Mesendoderm (in vitro differentiated cells): ENCODE data around the gene SCG5. TPM values are rescaled to one million over a fixed set of nuclear protein-coding genes. Genes with fewer than 3 reads are reported as not detected.
"Not testable (repeated sequence)": the region's sequence is repeated elsewhere in the genome, so short reads cannot be mapped to it uniquely, and the experiment has no call there.

ENCODE experiments used
- DNase-seq: peaks from one replicate; pipeline ENCODE4 v3.0.0; 2013
- H2AK5ac ChIP-seq: 2 replicates; pipeline ENCODE4 v1.6.1; 2013; ENCODE audit warnings: low read length, inconsistent platforms
- H2BK120ac ChIP-seq: 2 replicates; pipeline ENCODE4 v1.6.1; 2013; ENCODE audit warnings: low read depth, mild to moderate bottlenecking, low read length, moderate library complexity, mixed read lengths
- H2BK15ac ChIP-seq: replicated peaks from 2 replicates; pipeline ENCODE4 v1.6.1; 2013; ENCODE audit warnings: low read depth, mild to moderate bottlenecking, moderate library complexity
- H2BK5ac ChIP-seq: 2 replicates; pipeline ENCODE4 v1.6.1; 2013; ENCODE audit warnings: low read length, inconsistent platforms
- H3K18ac ChIP-seq: 2 replicates; pipeline ENCODE4 v1.6.1; 2013; ENCODE audit warnings: mild to moderate bottlenecking, low read length, mixed read lengths
- H3K23ac ChIP-seq: one replicate; pipeline ENCODE4 v1.6.1; 2013; ENCODE audit warnings: low read length
- H3K27ac ChIP-seq: 2 replicates; pipeline ENCODE4 v1.5.1; 2013; ENCODE audit warnings: low read depth, mild to moderate bottlenecking, inconsistent platforms, low read length, moderate library complexity
- H3K27me3 ChIP-seq: 2 replicates; pipeline ENCODE4 v1.6.1; 2013; ENCODE audit warnings: low read length, control low read depth, mild to moderate bottlenecking, inconsistent platforms; ENCODE audit not compliant: insufficient read depth, poor library complexity
- H3K36me3 ChIP-seq: 2 replicates; pipeline ENCODE4 v1.6.1; 2013; ENCODE audit warnings: low read length, inconsistent platforms; ENCODE audit not compliant: control insufficient read depth, insufficient read depth
- H3K4ac ChIP-seq: one replicate; pipeline ENCODE4 v1.6.1; 2013; ENCODE audit warnings: low read depth, mild to moderate bottlenecking, low read length, moderate library complexity
- H3K4me1 ChIP-seq: 2 replicates; pipeline ENCODE4 v1.6.1; 2013; ENCODE audit warnings: low read depth, low read length, inconsistent platforms; ENCODE audit not compliant: control insufficient read depth
- H3K4me2 ChIP-seq: 2 replicates; pipeline ENCODE4 v1.6.1; 2013; ENCODE audit warnings: low read length
- H3K4me3 ChIP-seq: 2 replicates; pipeline ENCODE4 v1.5.1; 2013; ENCODE audit warnings: mild to moderate bottlenecking, low read length
- H3K56ac ChIP-seq: one replicate; pipeline ENCODE4 v1.6.1; 2013; ENCODE audit warnings: low read length
- H3K79me1 ChIP-seq: 2 replicates; pipeline ENCODE4 v1.6.1; 2013; ENCODE audit warnings: low read length, inconsistent platforms
- H3K79me2 ChIP-seq: 2 replicates; pipeline ENCODE4 v1.6.1; 2013; ENCODE audit warnings: mild to moderate bottlenecking, low read length; ENCODE audit not compliant: control insufficient read depth, insufficient read depth
- H3K9ac ChIP-seq: 2 replicates; pipeline ENCODE4 v1.6.1; 2013; ENCODE audit warnings: low read length, inconsistent platforms
- H4K5ac ChIP-seq: one replicate; pipeline ENCODE4 v1.6.1; 2013; ENCODE audit warnings: low read length
- H4K8ac ChIP-seq: one replicate; pipeline ENCODE4 v1.6.1; 2013; ENCODE audit warnings: low read depth, mild to moderate bottlenecking, control low read depth, low read length, moderate library complexity
- WGBS: extraction: QIAGEN DNeasy Blood & Tissue Kit; methylation state at CpG from one replicate; pipeline ENCODE4 v1.1.7; 2013; ENCODE audit warnings: low lambda C conversion rate, missing lambda C conversion rate; ENCODE audit not compliant: insufficient coverage; ENCODE audit errors: extremely low coverage; 5-methylcytosine and 5-hydroxymethylcytosine counted together
- polyA plus RNA-seq, 2 experiments: library from polyadenylated mRNA; stranded (reverse); fragments of 200-250 nt; gene quantifications; one replicate each; pipeline ENCODE4 v1.2.3, GENCODE V29; 2013

Gene SCG5, protein sequence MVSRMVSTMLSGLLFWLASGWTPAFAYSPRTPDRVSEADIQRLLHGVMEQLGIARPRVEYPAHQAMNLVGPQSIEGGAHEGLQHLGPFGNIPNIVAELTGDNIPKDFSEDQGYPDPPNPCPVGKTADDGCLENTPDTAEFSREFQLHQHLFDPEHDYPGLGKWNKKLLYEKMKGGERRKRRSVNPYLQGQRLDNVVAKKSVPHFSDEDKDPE
- polyA plus RNA-seq (2013, experiment 1 of 2): 3.4 TPM
- polyA plus RNA-seq (2013, experiment 2 of 2): 3.7 TPM

DNA sequence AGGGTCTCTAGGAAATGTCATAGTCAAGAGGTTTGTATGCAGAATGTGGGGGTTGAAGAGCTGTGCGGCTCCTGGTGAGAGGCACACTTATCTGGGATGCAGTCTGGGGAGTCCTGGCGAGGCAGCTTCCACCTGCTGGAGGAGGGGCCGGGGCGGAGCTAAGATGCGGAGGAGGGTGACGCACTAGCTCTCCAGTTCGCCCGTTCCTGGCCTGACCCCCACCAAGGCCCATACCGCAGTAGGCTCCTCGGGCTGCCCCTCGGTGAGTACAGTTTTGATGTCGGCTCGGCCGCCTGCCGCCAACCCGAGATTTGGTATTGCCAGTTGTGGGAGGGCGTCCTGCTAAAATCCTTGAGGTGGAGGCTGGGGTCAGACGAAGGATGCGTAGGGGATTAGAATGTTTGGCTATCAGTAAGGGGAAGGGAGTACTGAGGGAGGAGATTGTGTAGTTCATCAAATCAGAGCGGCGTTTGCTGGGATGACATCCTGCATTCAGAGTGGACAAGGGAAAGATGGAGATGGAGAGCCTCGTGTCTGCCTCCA lies at the start of gene SCG5:
Gene SCG5, plus strand, starts transcription at position 194 of the 543 bp plus-strand sequence. CDS start 1,883 bp downstream, outside the sequence.
- Histone ChIP-seq H2AK5ac (no peak within 1 kb of the TSS), H3K4me1 (peaks cover 5% of the 10 kb centered on the region), H3K56ac (peak within 1 kb of the TSS; percentile 44), H3K23ac (no peak within 1 kb of the TSS), H3K27ac (peak within 1 kb of the TSS; percentile 14), H3K27me3 (no peaks in the 10 kb centered on the region), H3K4me2 (peak within 1 kb of the TSS; percentile 66), H2BK5ac (no peak within 1 kb of the TSS), H2BK15ac (no peak within 1 kb of the TSS), H3K36me3 (peaks cover 4% of the 10 kb centered on the region), H3K4me3 (no peak within 1 kb of the TSS), H3K4ac (no peak within 1 kb of the TSS), H4K5ac (no peak within 1 kb of the TSS), H4K8ac (no peak within 1 kb of the TSS), H3K79me1 (no peaks in the 10 kb centered on the region), H2BK120ac (no peak within 1 kb of the TSS), H3K79me2 (no peaks in the 10 kb centered on the region), H3K9ac (peak within 1 kb of the TSS; percentile 38), H3K18ac (no peak within 1 kb of the TSS)
- no CpG with 5 or more reads among the region's 22 CpGs for WGBS
- DNase-seq: peak; percentile 85

DNA sequence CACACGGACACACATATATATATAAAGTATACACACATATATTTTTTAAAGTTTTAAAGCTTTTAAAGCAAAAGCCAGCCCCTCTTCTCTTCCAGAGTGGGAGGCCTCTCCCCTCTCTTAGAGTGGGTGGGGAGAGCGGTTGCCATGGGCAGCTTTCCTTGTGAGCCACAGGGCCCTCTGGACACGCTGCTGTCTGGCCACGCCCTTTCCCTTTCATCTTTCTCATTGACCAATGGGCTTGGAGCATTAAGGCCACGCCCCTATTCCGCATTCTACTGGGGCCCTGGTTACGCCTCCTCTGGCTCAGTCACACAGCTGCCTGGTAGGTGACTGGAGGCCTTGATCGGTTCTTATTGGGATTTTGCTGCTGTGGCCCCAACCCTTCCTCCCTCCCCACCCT lies 48.4 kb upstream of the SCG5 start, which contains the start of gene GOLGA8N:
Gene GOLGA8N, plus strand, starts transcription at position 306 of the 400 bp plus-strand sequence.
- not testable (repeated sequence) for H2BK120ac ChIP-seq, H3K4me1 ChIP-seq, H3K27ac ChIP-seq, H3K4ac ChIP-seq, H3K4me2 ChIP-seq, H2BK5ac ChIP-seq, H3K36me3 ChIP-seq, H3K23ac ChIP-seq, H2BK15ac ChIP-seq, H4K5ac ChIP-seq, H3K56ac ChIP-seq, H3K27me3 ChIP-seq, H3K79me2 ChIP-seq, DNase-seq, H3K4me3 ChIP-seq, H3K18ac ChIP-seq, H4K8ac ChIP-seq, H2AK5ac ChIP-seq, H3K79me1 ChIP-seq, H3K9ac ChIP-seq
- no CpG with 5 or more reads among the region's 8 CpGs for WGBS

DNA sequence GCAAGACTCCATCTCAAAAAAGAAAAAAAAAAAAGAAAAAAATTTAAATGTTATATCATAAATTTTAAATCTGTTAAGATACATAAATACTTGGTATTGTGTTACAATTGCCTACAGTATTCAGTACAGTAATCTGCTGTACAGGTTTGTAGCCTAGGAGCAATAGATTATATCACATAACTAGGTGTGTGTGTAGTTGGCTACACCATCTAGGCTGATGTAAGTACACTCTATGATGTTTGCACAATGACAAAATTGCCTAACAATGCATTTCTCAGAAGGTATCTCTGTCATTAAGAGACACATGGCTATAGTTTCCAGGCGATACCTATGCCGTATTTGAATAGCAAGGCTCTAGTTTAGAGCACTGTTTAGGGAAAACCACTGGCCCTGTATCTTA lies 32.0 kb upstream of the SCG5 start:
- not testable (repeated sequence) for DNase-seq, H3K9ac ChIP-seq, H2BK15ac ChIP-seq, H3K4me1 ChIP-seq, H2AK5ac ChIP-seq, H3K56ac ChIP-seq, H3K4me2 ChIP-seq, H2BK5ac ChIP-seq, H4K5ac ChIP-seq, H3K23ac ChIP-seq, H4K8ac ChIP-seq, H3K27me3 ChIP-seq, H3K18ac ChIP-seq, H3K36me3 ChIP-seq, H3K79me1 ChIP-seq, H3K4ac ChIP-seq, H2BK120ac ChIP-seq, H3K4me3 ChIP-seq, H3K79me2 ChIP-seq, H3K27ac ChIP-seq
- no CpG with 5 or more reads among the region's 2 CpGs for WGBS

DNA sequence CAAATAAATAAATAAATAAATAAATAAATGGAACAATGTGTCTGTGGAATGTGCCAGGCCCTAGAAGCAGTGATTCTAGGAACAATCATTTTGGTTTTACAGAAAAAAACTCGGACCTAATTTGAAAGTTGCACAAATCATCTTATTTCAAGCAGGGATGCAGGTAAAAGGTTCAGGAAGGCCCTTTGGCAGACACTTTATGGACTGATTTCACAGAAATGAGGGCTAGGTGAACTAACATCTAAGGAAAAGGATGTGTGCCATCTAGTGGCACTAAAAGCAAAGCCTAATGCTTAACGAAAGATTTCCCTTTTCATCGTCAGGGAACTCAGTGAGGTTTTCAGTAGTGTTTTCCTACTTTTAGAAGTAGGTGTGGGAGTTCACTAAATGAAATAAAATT lies 30.8 kb upstream of the SCG5 start:
- H3K27ac ChIP-seq, H4K8ac ChIP-seq, H3K27me3 ChIP-seq, H3K79me2 ChIP-seq, H3K23ac ChIP-seq, H3K9ac ChIP-seq, H3K4me2 ChIP-seq, H3K56ac ChIP-seq, H3K18ac ChIP-seq, H3K4ac ChIP-seq, H2AK5ac ChIP-seq, H3K4me1 ChIP-seq, H3K79me1 ChIP-seq, H2BK15ac ChIP-seq, H2BK5ac ChIP-seq, H3K4me3 ChIP-seq, H3K36me3 ChIP-seq, H4K5ac ChIP-seq, H2BK120ac ChIP-seq: not testable (repeated sequence)
- peak; percentile 43 for DNase-seq
- no CpG with 5 or more reads among the region's 3 CpGs for WGBS

DNA sequence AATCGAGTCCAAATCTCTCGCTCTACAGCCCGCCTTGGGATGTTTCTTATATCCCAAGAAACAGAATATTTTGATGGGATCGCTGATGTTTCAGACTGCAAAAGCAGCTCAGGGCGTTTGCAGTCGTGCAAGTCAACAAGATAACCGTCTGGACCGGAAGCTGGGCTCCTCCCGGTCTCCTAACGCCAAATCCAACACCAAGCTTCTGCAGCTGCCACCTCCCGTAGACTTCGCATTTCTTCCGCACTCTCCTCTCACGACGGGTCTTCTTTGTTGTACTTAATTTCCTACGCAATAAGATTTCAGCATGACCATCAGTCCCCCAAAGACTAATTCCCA lies 26.8 kb upstream of the SCG5 start:
- H3K4me1 ChIP-seq, H3K27me3 ChIP-seq, H2BK5ac ChIP-seq, H3K4me3 ChIP-seq, H4K5ac ChIP-seq, DNase-seq, H3K79me1 ChIP-seq, H2BK120ac ChIP-seq, H3K4ac ChIP-seq, H2AK5ac ChIP-seq, H2BK15ac ChIP-seq, H3K4me2 ChIP-seq, H3K23ac ChIP-seq, H3K36me3 ChIP-seq: not testable (repeated sequence)
- H3K27ac ChIP-seq: peak overlapping the region; percentile 77
- H3K79me2 ChIP-seq: peaks cover 19% of the 10 kb centered on the region
- peak overlapping the region; percentile 52 for H3K9ac ChIP-seq
- peak overlapping the region; percentile 76 for H4K8ac ChIP-seq
- peak overlapping the region; percentile 83 for H3K56ac ChIP-seq
- H3K18ac ChIP-seq: peak overlapping the region; percentile 68
- WGBS: no CpG with 5 or more reads among the region's 16 CpGs
